Ovary (tissue), 3 donors: ENCODE measurements around the gene ADCY9.

Experiments
- CTCF ChIP-seq, 3 donors: fragments of 450-650 bp in 2 of 3; fragments of 200-600 bp in 1 of 3; IDR thresholded peaks; one replicate each; pipeline versions ENCODE4 v1.5.1 to v1.8.0; 2016 to 2022; ENCODE audit warnings: antibody characterized with exemption in 3 of 3, mild to moderate bottlenecking in 1 of 3
- EP300 ChIP-seq: sonication (generic); formaldehyde crosslinking; IDR thresholded peaks from one replicate; pipeline ENCODE4 v1.6.1; 2017; ENCODE audit warnings: antibody characterized with exemption
- POLR2A ChIP-seq: fragments of 450-650 bp; IDR thresholded peaks from one replicate; pipeline ENCODE4 v1.6.1; 2017; ENCODE audit warnings: antibody characterized with exemption, mild to moderate bottlenecking, moderate library complexity
- donor health status: DM: no; HTN: no; CAD: no.

GRCh38 chr16:4028144-4028543 lies 88.1 kb downstream of the ADCY9 start:
- TF ChIP-seq CTCF (IDR thresholded peaks at IDR 0.05) (no peak), POLR2A (no peak), EP300 (no peak)
